HG03139 (cell line): Measurements from ENCODE around the gene KCNJ1.
A peak's percentile ranks its signal among the peaks of the same experiment; 100 is the strongest.

Experiments
- ATAC-seq: cut with Tn5 transposase; IDR thresholded peaks from one replicate; pipeline ENCODE4 v1.9.1; 2021; ENCODE audit not compliant: unreplicated experiment

Gene KCNJ1

DNA sequence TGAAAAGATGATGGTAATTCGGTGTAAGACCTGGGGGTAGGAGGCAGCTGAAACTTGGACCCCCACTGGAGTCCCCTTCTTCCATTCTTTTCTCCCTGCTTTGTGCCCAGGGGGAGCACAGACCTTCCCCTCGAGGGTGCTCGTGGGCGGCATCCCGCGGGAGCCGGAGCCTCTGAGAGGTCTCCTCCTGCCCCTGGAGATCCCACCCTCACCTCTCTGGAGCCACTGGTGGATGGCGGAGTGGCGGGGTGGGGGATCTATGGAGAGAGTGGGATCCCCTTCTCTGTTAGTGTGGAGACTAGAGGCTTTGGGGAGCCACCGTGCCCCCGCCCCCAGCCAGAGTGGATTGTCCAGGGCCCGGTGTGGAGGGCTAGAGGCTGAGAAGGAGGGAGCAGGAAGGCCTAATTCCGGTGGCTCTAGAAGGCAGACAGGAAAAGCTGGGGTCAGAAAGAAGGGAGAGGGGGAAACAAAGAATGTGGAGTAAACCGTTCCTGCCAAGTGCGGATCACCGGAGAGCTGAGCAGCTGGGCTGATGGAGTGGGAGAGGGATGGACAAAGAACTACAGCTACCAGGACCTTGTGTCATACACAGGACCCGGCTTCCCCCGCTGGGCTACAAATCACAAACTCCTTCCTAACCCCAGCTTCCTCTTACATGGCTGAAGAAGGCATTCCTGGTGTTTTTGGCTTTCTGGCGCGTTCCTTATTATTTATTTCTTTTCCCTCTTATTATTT is 41.9 kb downstream of the KCNJ1 start:
- no peak for ATAC-seq

- ATAC-seq = no peak
Observed at GRCh38 chr11:128824191-128825049, 42.7 kb downstream of the KCNJ1 start.

DNA sequence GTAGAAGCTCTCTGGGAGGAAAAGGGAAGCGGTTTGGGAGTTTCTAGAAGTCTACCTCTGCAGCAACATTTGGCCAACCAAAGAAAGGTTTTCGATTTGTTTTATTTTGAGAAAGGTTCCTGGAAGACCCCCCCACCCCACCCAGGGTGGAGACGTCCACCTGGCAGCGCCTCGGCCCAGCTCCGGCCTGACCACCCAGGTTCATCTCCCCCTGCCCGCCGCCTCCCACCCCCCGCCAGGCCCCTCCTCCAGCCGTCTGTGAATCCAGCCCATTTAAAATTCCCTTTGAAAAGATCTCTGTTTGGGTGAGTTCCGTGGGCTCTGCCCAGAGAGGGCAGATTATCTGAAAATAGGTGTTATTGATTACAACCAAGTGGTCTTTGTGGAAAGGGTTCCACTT is 43.3 kb downstream of the KCNJ1 start:
- no peak for ATAC-seq

- ATAC-seq = no peak
Observed at GRCh38 chr11:128822130-128822529, 45.0 kb downstream of the KCNJ1 start.

- no peak for ATAC-seq
Observed at GRCh38 chr11:128821556-128821955, 45.5 kb downstream of the KCNJ1 start.

DNA sequence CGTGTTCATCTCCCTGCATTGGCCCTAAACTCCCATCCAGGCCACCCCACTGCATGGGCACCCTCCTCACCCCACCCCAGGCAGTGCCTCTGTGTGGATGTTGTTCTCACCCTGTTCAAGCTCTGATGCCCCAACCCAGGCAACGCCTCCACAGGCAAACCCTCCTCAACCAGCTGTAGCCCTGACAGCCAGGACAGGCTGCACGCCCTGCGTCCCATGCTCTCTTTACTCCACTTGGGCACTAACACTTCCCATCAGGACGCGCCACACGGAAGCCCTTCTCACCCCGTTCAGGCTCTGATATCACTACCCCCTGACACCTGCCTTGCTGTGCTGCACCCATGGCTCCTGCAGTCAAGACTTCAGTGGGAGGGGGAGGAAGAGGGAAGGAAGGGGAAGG is 47.9 kb downstream of the KCNJ1 start:
- ATAC-seq = no peak

DNA sequence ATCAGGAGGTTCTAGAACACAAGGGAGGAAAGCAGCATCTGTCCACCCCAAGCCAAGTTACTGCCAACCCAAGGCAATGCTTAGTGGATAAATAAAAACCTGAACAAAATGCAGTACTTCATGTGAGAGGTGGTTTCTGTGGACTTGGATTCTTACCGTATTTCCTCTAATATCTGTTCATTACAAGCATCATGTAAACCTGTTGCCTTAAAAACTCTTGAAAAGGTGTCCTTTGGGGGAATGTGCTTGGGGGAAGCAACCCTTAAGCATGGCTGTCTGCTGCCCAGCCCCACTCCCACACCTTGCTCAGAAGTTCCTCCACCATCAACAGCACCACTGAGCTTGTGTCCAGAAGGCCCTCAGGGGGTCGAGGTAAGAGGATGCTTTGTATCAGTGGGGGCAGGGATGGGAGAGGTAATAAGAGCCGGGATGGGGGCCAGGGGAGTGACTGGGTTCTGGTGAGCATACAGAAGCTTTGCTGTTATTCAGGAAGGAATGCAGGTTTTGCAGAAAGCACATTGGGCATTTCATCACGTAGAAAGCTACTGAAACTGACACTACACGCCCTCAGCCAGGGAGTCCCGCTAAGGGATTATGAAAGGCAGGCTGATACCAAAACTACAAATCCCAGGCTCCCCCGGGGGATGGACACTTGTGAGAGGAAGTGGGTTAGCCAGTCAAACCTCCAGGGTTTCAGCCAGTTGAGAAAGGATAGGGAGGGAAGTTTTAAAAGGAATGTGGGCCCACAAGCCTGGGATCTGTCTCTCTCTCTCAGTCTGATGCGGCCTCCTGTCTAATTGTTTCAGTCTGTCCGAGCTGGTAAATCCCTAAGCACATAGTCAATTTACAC is 52.0 kb downstream of the KCNJ1 start:
- no peak for ATAC-seq

DNA sequence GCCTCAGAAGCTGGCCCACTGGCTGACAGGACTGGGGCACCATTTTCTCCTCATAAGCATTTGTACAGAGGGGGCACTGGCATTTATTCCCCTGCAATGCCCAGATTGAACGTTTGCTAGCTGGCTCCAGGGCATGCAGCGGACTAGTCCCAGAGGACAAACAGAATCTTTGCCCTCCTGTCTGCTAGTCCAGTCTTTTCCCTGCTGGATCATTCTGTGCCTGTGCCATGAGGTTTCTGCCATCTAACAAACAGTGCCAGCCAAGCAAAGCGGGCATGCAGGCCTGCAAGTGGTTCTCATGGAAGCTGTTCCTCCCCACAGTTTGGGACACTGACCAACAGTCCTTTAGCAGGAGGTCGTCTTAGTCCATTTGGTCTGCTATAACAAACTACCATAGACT is 53.4 kb downstream of the KCNJ1 start:
- no peak for ATAC-seq

DNA sequence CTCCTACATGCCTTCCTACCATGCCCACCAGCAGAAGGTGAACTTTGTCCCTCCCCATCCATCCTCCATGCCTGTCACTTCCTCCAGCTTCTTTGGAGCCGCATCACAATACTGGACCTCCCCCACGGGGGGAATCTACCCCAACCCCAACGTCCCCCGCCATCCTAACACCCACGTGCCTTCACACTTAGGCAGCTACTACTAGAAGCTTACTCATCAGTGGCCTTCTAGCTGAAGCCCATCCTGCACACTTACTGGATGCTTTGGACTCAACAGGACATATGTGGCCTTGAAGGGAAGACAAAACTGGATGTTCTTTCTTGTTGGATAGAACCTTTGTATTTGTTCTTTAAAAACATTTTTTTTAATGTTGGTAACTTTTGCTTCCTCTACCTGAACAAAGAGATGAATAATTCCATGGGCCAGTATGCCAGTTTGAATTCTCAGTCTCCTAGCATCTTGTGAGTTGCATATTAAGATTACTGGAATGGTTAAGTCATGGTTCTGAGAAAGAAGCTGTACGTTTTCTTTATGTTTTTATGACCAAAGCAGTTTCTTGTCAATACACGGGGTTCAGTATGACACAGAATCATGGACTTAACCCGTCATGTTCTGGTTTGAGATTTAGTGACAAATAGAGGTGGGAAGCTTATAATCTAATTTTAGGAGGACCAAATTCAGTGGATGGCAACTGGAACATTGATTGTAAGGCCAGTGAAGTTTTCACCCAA is 56.1 kb downstream of the KCNJ1 start:
- no peak for ATAC-seq

DNA sequence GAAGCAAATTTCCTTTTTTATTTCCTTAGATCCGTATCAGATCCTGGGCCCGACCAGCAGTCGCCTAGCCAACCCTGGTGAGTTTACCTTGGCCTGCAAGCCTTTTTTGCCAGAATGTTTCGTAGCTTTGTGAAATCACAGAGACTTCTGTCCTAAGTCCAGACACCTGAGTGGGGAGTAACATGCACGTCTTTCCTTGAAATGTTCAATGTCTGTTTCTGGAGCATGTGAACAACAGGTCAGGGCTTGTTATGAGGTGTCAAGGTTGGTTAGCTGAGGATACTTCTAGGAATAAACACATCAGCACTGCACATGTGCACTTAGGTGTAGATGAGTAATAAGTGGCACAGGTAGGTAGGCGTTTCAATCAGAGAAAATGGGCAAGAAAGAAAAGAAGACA is 58.0 kb downstream of the KCNJ1 start:
- ATAC-seq = no peak

DNA sequence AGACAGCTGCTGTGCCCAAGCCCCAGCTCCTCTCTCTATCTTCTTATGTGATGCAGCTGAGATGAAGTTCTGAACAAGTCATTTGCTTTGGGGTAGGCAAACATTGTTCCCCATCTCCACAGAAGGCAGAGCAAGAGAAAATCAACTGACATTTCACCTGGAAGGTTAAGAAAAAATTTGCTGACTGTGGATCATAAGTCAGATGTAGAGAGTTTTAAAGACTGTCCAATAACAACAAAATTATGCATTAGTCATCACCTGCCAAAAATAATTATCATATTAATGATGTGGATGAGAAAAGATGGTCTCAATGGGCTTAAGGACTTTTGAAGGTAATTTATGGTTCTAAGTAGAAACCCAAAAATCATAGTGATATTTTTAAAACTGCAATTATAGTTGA is 59.2 kb downstream of the KCNJ1 start:
- no peak for ATAC-seq

GRCh38 chr11:128806506-128807261 is 60.4 kb downstream of the KCNJ1 start:
- ATAC-seq = no peak

- ATAC-seq = no peak
Observed at GRCh38 chr11:128804481-128804880, 62.6 kb downstream of the KCNJ1 start.

DNA sequence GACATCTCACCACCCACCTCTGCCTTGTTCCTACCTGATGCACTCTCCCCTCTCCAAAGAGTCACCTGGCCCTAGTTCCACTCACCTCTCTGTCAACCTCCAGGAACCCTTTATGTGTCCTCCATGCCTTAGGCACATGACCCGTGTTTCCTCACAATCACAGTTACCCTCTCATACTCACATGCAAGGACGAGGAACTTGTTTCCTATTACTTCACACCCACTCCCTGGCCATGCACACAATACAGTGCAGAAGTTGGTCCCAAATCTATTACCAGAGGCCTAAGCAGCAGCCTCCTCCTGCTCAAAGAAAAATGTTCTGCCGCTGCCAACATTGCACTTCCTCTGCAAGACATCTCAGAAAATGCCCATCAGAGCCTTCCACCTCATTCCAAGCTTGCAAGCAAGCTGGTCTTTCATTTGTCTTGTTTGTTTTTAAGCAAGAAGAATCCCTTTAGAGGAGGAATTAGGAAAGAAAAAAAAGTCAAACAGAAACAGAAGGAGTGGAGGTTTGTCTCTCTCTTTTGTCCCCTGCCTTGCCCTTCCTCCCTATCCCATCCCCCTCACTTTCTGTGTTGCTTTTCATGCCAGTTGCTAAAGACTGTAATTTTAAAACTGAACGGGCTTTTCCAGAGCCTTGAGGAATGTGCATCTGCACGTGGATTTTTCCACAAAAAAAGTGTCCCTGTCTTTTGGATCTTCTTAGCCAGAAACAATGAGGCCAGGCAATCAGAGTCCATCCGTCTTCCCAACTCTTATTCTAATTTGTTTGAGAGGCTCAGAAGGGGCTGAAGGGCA is 63.4 kb downstream of the KCNJ1 start:
- ATAC-seq = no peak

DNA sequence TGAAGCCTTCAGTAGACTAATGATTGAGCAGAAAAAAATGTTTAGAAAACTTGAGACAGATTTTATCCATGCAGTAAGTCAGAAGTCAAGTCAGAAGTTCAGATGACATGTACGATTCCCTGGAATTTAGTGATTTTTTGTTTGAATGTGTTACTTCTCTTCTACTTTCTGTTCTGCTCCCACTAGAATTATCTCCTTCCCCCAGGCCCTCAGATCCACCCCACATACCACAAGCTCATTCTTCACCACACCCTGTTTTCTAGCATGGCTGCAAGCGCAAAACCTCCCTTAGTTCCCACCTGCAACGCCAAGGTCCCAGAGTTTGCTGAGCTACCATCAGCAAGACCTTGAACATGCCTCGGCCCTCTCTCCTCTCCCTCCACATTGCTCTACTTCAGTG is 64.1 kb downstream of the KCNJ1 start:
- no peak for ATAC-seq

DNA sequence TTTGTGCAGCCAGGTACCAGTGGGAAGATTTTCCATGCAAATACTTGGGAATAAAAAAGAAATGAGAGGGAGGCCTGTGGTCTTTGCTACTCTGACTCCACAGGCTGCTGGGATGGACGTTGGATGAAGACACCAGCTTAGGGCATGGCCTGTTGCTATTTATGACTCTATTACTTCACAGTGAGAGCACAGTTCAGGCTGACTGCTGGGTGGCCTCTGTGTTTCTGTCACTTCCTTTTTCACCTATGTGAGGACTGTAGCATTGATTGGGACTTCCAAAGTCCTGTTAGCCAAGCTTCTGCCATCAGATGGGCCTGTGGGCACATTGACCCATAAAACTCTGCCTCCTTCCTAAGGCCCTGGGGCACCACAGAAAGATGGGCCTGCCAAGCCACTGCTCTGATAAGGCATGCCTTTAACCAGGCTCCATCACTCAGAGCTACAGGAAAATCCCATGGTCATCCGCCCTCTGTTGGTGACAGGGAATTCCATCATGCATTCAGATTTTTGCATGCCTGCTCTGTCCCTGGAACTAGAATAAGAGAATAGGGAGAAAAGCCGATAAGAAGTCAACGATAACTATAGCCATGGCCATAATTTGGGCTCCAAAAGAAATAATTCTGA is 64.6 kb downstream of the KCNJ1 start:
- no peak for ATAC-seq

GRCh38 chr11:128800871-128801417 is 66.2 kb downstream of the KCNJ1 start:
- no peak for ATAC-seq

GRCh38 chr11:128796270-128796669 is 70.8 kb downstream of the KCNJ1 start:
- peak; percentile 96 for ATAC-seq

GRCh38 chr11:128790196-128790595 is 76.9 kb downstream of the KCNJ1 start:
- ATAC-seq = no peak
